ENCODE measurements around the gene CNTFR.

CNTFR gene

GRCh38 chr9:34507966-34508365 lies 81.6 kb downstream of the CNTFR start:
- DNase-seq (ENCODE audit: low read depth in 2 of 2) = no peak

- DNase-seq (ENCODE audit: low read depth in 2 of 2) = no peak
These were observed 82.0 kb downstream of the CNTFR start for GRCh38 chr9:34507556-34507955.

DNA sequence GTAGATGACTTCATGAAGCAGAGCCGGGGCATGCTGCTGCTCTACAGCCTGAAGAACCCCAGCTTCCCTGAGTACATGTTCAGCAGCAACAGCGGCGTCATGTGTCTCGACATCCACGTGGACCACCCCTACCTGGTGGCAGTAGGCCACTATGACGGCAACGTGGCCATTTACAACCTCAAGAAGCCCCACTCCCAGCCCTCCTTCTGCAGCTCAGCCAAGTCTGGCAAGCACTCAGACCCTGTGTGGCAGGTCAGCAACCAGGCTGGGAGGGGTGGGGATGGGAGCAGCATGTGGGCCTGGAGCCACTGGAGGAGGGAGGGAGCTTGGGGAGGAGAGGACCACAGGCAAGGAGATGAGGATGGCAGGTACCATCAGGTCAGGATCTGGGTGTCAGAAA lies 82.9 kb downstream of the CNTFR start:
- DNase-seq (ENCODE audit: low read depth in 2 of 2) = no peak

DNA sequence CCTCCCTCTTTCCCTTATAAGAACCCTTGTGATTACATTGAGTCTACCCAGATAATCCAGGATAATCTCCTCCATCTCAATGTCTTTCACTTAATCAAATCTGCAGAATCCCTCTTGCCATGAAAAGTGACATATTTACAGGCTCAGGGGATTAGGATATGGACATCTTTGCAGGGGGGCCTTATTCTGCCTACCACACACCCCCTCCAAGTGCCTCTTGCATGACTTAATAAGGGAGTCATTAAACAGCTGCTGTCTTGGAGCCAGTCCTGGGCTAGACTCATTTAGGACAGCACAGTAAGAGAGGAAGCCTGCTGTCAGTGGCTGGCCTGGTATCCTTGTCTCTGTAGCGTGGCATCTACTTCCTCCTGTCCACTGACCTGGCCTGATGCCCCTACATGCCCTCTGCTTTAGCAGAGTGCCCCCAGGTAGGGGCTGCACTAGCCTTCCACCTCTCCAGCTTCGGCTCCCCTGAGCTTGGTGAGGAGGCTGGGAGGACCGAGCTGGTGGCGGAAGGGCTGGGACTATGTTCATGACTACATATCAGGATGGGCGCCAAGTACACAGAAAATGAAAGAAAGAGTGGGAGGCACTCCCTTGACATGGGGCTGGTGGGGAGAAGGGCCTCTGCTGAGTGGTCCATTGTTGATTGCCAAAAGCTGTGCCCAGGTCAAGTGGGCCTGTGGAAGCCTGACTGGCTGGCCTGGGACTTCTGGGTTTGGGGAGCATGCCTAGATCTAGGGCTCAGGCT lies 84.0 kb downstream of the CNTFR start:
- DNase-seq (ENCODE audit: low read depth in 2 of 2) = no peak

GRCh38 chr9:34503406-34503805 lies 86.1 kb downstream of the CNTFR start:
- DNase-seq (ENCODE audit: low read depth in 2 of 2) = no peak

DNA sequence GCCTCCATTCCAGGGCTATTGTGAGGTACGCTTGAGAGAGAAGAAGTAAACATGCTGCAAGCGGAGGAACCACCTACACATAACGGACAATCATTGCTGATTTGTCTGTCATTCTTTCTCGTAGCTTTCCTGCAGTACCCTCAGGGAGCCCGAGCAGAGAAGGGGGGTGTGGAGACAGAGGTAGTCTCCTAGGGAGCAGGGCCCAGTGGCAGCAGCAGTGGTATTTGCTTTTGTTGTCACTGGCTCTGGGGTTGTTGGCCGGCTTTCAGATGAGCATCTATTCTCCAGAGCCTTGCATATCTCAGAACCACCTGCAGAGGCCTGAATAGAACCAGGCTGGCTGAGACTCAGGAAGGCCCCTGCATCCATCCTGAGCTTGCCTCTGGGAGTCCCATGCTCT lies 86.6 kb downstream of the CNTFR start:
- no peak for DNase-seq (ENCODE audit: low read depth in 2 of 2)

DNA sequence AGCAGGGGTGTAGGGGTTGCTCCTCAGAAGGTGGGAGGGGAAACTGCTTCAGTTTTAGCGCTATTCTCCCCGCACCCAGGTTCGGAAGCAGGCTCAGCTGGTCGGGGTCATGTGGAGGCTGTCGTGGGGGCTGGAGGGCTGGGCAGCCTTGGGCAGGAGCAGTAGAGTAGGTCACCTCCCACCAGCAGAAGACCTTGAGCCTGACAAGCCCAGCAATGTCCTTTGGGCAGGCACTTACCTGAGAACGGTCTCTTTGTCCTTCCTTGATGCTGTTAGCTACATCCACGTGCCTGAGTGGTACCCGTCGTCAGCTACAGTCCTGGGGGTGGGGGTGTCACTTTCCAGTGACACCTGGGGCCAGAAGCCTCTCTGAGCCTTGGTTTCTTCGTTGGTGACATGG lies 87.1 kb downstream of the CNTFR start:
- no peak for DNase-seq (ENCODE audit: low read depth in 2 of 2)

DNA sequence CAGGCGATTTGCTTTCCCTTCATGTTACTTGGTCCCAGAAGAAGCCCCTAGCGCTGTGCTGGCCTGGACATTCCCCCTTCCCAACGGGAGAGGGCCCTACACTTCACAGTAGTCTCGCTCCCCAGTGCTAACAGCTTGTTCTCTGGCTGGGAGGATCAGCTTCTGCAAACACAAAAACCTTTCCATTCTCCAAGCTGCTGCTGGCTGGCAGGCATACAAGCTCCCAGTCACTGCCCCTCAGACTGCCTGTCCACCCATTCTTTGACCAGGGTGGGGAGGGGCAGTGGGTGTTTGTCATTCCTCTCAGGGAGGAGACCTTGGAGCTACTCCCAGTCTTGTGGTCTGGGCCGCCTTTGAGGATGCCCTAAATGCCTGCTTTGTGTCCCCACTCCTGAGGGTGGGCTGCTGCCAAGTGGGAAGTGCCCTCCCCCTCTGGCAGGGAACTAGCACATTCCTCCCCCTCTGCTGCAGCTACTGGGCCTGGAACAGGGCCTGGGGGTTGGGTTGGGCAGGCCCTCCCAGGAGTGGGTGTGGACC lies 87.6 kb downstream of the CNTFR start:
- DNase-seq (ENCODE audit: low read depth in 2 of 2) = no peak
